ENCODE measurements around the gene SHB.

SHB gene

GRCh38 chr9:38086496-38086895 lies 17.5 kb upstream of the SHB start:
- no peak for DNase-seq (ENCODE audit: low read depth)

GRCh38 chr9:38085308-38085707 lies 16.3 kb upstream of the SHB start:
- DNase-seq (ENCODE audit: low read depth) = no peak

GRCh38 chr9:38084556-38084880 lies 15.5 kb upstream of the SHB start:
- DNase-seq (ENCODE audit: low read depth) = no peak

GRCh38 chr9:38083858-38084555 lies 15.0 kb upstream of the SHB start:
- DNase-seq (ENCODE audit: low read depth) = no peak

- no peak for DNase-seq (ENCODE audit: low read depth)
Measured at GRCh38 chr9:38082446-38083287, 13.6 kb upstream of the SHB start.

- no peak for DNase-seq (ENCODE audit: low read depth)
Measured at GRCh38 chr9:38081356-38082108, 12.5 kb upstream of the SHB start.

GRCh38 chr9:38079461-38080031 lies 10.5 kb upstream of the SHB start:
- DNase-seq (ENCODE audit: low read depth) = no peak

- DNase-seq (ENCODE audit: low read depth) = no peak
Measured at GRCh38 chr9:38075272-38075671, 6.2 kb upstream of the SHB start.

- no peak for DNase-seq (ENCODE audit: low read depth)
Measured at GRCh38 chr9:38074441-38074961, 5.5 kb upstream of the SHB start.

GRCh38 chr9:38073882-38074281 lies 4.9 kb upstream of the SHB start:
- no peak for DNase-seq (ENCODE audit: low read depth)

- no peak for DNase-seq (ENCODE audit: low read depth)
Measured at GRCh38 chr9:38071470-38072134, 2.6 kb upstream of the SHB start.

- DNase-seq (ENCODE audit: low read depth) = no peak
Measured at GRCh38 chr9:38067859-38068681, 957 bp downstream of the SHB start.

- DNase-seq (ENCODE audit: low read depth) = no peak
Measured at GRCh38 chr9:38066914-38067858, 1.8 kb downstream of the SHB start.

GRCh38 chr9:38066197-38066913 lies 2.7 kb downstream of the SHB start:
- DNase-seq (ENCODE audit: low read depth) = no peak

GRCh38 chr9:38065369-38066075 lies 3.5 kb downstream of the SHB start:
- no peak for DNase-seq (ENCODE audit: low read depth)

GRCh38 chr9:38064842-38065368 lies 4.1 kb downstream of the SHB start:
- DNase-seq (ENCODE audit: low read depth) = no peak

- no peak for DNase-seq (ENCODE audit: low read depth)
Measured at GRCh38 chr9:38063363-38063707, 5.7 kb downstream of the SHB start.
